GM20000 (cell line): ENCODE results near the gene TBCK.

Source experiments
- DNase-seq: peaks from one replicate; pipeline ENCODE4 v3.0.0; 2012; ENCODE audit warnings: low spot score
- CTCF ChIP-seq: IDR thresholded peaks from 2 replicates; pipeline ENCODE4 v1.5.1; 2012; ENCODE audit warnings: mild to moderate bottlenecking, control low read depth; ENCODE audit errors: extremely low read depth, missing control alignments

The TBCK gene

DNA sequence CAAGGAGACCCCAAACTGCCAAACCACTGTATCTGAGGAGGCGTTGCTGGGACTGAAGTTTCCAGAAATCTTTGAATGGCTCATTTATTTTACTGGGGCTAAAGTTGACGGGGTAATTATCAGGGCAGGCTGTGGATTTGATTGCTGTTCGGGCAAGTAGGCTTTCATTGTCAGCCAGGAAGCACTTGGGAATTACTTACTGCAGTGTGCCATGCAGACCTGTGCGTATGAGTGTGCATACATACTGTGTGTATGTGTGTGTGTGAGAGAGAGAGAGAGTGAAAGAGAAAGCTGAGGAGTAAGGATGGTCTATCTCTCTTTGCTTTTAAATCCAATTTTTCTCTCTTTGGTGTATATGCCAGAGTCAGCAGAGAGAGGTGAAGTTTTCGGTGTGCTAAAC, 298.0 kb downstream of the TBCK start:
- TF ChIP-seq CTCF: no peak
- no peak for DNase-seq

DNA sequence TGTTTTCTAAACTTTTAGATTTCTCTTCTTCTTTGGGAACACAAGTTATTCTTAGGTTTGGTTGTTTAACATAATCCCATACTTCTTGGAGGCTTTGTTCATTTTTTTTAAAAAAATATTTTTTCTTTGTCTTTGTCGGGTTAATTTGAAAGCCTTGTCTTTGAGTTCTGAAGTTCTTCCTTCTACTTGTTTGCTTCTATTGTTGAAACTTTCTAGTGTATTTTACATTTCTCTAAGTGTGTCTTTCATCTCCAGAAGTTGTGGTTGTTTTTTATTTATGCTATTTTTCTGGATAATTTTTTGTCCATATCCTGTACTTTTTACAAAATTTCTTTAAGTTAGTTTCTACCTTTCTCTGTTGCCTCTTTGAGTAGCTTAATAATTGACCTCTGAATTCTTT, 304.6 kb downstream of the TBCK start:
- DNase-seq: no peak
- no peak for TF ChIP-seq CTCF

GRCh38 chr4:106010761-106011160, 305.2 kb downstream of the TBCK start:
- TF ChIP-seq CTCF: no peak
- no peak for DNase-seq

DNA sequence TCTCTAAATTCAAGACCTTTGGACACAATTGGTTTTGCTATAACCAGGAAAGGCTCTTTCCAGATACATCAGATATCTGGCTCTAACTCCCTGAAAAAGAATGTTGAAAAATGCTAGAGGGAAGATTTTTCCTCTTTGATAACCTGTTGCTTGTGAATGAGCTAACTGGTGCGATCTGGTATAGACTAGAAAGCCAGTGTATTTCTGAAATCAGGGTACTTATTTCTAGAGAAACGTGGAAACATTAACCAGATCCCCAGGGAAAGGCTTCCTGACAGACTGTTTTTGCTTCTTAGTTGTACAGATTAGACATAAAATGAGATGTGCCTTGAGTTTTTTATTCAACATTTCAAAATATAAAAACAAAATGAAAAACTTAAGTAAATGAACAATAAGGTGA, 313.0 kb downstream of the TBCK start:
- DNase-seq: no peak
- no peak for TF ChIP-seq CTCF

DNA sequence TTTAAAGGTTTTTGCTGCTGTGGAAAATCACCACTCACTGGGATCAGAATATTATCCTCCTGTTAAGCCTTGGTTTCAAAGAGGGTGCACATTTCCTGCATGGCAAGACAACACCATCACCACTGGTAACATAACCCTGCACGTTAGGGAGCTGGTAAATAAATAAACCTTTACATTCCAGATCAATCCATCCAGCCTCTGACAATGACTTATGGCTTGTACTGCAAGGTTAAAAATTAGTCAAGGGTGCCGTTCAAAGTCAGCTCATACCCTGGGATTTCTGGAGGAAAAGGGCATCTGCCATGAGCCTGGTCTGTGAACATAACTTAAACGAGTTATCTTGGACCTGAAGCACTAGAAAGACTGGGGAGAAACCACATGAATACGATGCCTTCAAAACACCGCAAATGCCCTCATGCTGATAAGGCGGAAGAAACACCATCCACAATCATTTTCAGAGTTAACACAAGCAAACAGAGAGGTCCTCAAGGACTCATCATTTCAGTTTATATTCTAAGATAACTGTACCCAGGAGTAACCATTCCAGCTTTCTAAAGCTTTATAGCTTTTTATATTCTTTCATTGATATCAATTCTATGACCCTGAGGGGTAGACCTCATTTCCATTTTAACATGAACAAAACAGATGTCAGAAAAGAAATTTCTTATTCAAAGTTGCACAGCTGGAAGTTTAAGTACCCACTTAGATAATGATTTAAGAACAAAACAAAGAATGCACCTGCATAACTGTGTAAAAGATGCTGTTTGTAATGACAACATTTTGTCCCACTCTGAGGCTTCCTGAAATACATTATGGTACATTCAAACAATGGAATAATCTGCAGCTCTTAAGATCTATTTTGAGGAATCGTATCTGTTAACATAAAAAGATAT, 317.6 kb downstream of the TBCK start:
- TF ChIP-seq CTCF: no peak
- no peak for DNase-seq

DNA sequence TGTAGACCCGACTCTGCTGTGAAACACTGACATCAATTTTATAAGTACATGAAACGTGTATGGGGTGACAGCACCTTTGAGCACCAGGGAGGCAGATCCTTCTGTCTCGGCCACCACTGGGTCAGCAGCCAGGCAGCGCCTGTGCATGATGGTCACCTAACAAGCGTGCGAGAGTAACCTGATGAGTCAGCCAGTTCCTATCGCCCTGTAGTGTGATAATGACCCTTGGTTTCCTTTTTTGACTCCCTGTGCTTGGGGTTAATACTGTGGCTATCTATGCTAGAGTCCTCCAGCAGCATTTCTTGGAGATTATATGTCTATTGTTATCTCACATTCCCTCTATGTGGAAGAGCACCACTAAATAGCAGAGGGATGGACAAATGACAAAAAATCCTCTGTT, 319.2 kb downstream of the TBCK start:
- no peak for TF ChIP-seq CTCF
- no peak for DNase-seq

- no peak for DNase-seq
- TF ChIP-seq CTCF: no peak
These were observed 321.0 kb downstream of the TBCK start for GRCh38 chr4:105994841-105995501.
